Lung microvascular endothelial cell (primary cell): ENCODE measurements around the gene TAAR1. TPM values are rescaled to one million over a fixed set of nuclear protein-coding genes. Genes with fewer than 3 reads are reported as not detected.
"Not testable (repeated sequence)": the region's sequence is repeated elsewhere in the genome, so short reads cannot be mapped to it uniquely, and the experiment has no call there.

Source experiments
- DNase-seq, 2 donors: peaks; one replicate each; pipeline versions ENCODE4 v3.0.0 to v3.0.0-alpha.2; 2010; ENCODE audit warnings: low read depth in 2 of 2
- total RNA-seq: library from RNA; depleted of rRNA; stranded (reverse); fragments of >200 nt; gene quantifications from 2 replicates; pipeline ENCODE4 v1.2.1, GENCODE V29; 2014

Gene TAAR1, protein sequence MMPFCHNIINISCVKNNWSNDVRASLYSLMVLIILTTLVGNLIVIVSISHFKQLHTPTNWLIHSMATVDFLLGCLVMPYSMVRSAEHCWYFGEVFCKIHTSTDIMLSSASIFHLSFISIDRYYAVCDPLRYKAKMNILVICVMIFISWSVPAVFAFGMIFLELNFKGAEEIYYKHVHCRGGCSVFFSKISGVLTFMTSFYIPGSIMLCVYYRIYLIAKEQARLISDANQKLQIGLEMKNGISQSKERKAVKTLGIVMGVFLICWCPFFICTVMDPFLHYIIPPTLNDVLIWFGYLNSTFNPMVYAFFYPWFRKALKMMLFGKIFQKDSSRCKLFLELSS
- total RNA-seq = not detected in 2 replicates

DNA sequence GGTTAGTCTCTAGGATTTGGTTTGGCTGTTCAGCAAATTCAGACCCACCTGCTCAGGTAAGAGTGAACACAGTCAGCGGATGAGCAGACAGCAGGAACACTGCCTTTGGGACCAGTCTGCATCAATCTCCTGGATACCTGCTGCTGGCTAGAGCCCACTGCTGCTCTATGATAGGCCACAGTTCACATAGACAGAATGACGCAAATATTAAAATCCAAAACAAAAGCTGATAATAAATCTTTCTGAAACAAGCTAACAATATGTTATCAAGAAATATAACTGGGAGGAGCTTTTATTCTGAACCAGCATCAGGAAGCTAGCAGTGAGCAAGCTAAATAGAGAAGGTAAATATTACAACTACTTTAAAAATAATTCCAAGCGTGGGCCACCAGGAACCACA is at the start of gene TAAR1:
Gene TAAR1 (minus strand): TSS at position 101 of the 400 bp plus-strand sequence. CDS start 13,179 bp downstream, outside the sequence.
- no peak for DNase-seq

DNA sequence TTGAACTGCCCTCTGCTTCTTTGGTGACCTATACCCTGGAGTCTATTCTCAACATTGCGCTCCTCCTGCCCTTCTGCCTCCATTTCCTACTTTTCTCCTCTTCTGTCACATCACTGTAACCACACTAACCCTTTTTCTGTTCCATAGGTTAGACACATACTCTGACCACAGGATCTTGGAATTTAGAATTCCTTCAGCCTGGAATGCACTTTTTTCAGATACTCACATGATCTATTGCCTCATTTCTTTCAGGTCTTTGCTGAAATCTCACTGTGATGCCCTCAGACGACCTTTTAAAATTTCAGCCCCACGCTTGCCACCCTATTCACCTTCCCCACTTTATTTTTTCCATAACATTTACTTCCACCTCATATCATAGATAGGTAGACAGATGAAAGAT is 49.8 kb upstream of the TAAR1 start:
- DNase-seq = no peak

DNA sequence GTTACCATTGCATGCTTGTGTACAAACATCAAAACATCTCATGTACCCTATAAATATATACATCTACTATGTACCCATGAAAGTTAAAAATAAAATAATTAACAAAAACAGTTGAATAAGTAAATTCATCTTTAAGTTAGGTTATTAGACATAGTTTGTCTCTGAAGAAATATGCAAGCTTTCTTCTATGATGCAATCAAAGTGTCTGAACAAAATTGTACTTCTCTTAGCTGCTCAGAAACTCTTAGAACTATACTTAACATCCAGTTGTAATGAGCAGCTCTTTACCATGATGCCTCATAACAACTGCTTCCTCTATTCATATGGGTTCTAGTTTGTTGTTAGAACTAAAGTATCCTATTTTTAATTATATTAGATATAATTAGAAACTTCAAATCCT is 49.0 kb upstream of the TAAR1 start:
- DNase-seq = no peak

DNA sequence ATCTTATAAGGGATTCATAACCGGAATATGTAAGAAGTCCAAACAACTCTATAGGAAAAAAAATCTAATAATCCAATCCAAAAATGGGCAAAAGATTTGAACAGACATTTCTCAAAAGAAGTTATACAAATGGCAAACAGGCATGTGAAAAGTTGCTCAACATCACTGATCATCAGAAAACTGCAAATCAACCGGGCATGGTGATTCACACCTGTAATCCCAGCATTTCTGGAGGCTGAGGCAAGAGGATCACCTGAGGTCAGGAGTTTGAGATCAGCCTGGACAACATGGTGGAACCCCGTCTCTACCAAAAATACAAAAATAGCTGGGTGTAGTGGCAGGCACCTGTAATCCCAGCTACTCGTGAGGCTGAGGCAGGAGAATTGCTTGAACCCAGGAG is 47.8 kb upstream of the TAAR1 start:
- not testable (repeated sequence) for DNase-seq

DNA sequence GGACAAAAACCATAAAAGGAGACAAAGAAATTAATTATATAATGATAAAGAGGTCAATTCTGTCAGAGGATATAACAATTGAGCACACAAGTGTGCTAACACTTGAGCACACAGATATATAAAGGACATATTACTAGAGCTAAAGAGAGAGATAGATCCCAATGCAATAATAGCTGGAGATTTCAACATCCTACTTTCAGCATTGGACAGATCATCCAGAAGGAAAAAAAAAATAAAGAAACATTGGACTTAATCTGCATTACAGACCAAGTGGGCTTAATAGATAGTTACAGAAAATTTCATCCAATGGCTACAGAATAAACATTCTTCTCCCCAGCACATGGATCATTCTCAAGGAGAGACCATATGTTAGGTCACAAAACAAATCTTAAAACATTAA is 45.0 kb upstream of the TAAR1 start:
- DNase-seq = no peak

DNA sequence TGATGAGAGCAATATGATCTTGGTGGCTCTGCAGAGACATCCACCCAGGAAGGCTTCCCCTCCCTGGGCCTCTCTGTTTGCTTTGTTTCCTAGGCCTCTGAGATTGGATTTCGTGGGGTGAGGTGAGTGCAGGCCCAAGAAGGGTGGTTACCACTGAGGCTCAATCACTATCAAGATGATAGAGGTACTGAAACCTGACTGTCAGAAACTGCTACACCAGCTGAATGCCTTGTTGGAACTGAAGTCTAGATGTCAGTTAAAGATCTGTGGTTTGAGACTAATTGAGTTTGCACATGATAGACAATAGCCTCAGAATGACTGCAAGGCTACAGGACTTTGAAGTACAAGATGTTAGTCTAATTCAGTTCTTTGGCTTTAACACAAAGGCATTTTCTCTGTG is 39.6 kb upstream of the TAAR1 start:
- no peak for DNase-seq

DNA sequence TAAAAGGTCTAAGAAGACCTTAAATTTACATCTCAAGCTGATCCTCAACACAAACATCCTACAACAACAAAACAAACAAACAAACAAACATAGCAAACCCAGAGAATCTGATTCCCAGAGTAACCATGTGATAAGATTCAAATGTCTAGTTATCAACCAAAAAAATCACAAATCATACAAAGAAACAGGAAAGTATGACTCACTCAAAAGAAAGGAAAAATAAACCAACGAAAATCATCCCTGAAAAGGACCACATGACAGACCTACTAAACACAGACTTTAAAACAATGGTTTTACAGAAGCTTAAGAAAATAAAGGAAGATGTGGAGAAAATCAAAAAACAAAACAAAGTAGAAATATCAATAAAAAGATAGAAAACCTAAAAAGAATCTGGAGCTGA is 36.8 kb upstream of the TAAR1 start:
- DNase-seq = peak; percentile 27 to 60

DNA sequence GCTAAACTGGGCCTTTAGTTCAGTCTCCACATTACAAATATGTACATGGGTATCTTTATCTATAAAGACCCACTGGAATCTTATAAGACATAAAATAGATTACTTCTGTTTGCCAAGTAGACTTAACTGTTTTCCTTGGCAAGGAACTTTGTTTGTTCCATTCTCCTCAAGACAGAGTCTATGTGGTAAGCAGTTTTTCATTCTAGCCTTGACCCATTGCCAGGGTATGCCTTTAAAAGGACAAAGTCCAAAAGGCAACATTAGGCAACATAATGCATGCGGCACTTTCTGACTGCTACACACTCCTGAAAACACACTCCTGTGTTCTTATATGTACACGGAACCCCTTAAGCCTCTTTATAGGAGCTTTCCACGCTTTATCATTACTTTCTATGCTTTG is 34.5 kb upstream of the TAAR1 start:
- no peak for DNase-seq

DNA sequence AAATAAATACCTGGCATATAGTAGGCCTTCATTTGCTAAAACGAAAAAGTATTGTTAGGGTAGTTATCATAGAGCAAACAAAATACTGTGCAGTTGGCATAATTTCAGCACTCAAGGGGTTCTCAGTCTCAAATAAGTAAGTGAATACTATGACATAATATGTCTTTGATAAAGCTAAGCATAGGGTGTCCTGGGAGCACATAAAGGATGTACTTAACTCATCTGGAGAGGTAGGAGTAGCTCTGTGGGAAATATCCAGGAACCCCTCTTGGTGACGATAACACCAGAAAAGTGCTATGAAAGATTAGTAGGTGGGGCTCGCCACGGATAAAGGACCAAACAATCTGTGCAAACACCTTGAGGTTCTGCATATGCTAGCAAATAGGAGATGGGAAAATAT is 31.7 kb upstream of the TAAR1 start:
- DNase-seq = no peak

DNA sequence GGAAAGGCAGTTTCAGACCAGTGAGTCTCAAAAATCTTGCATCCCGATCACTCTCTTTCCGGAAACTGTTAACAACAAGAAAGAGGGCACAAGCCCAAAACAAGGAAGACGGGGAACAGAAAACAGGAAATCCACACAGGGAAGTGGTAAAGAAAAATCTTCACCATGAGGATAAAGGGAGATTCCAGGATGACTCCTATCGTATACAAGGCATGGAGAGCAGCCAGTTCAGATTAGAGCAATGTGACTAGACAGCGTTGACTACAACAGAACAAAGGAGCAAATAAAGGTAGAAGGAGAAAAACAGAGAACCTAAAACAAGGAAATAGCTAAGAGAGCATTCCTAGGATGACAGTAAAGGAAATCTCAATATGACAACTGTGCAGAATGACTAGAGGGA is 28.3 kb upstream of the TAAR1 start:
- peak; percentile 6 to 63 for DNase-seq

DNA sequence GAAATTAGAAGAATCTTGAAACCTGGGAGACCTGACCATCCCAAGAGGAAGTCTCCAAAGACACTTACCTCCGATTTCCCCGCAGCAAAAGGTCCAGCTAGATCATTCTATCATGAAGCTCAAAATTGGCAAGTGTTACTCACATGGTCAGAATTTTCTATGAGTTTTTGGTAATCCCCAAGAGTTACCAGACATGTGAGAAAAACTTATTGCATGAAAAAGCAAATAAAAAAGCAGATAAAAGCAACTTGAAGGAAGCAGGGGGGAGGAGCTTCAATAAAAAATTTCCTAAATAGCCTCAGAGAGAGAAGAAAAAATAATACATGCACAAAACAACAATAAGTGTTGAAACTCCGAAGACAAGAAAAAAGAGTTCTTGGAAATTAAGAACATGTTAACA is 27.5 kb upstream of the TAAR1 start:
- no peak for DNase-seq

DNA sequence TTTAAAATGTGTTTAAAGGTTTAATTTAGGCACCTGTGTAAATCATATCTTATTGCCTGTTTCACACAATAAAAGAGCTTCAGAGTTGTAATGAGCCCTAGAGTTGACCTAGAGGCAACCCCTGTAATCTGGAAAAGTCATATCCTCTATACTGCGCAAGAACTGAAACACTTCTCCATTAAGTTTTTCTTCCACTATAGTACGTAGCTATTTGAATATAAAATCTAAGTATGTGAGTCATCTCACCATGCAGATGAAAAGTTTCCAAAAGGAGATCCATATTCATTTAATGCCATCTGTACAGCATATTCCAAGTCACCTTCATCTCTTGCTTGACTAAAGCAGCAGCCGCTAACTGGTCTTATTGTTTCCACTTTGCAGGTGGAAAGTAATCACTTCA is 26.0 kb upstream of the TAAR1 start:
- no peak for DNase-seq

DNA sequence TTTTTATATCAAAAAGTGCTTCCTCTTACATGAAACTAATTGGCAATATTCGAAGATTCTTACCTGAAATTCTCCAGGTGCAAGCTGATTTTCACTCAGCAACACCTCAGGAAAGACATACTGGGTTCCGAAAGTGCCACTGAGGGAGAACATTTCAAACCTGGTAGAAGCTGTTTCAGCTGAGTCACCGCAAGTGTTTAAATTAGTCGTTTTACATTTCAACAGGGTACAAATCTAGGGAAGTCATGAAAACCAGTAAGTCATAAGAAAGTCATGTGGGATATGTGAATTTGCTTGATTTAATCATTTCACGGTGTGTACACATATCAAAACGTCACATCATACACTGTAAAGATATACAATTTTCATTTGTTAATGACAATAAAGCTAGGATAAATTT is 25.3 kb upstream of the TAAR1 start:
- DNase-seq = no peak

DNA sequence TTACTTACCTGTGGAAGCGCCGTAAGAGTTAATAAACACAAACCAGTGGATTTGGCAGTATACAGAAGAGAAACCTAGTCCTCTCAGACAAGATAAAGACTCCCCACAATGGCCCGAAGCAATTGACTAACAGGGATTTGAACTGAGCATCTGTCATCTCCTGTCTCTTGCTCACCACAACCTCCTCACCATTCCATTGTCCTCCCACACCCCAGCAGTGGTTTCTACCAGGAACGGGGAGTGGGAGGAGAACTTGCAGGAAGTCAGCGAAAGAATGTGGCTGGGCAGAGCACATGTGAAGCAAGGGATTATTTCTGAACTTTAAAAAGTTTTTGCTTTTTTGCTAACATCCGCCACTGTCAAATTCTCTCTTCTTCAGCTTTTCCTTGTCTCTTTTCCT is 24.6 kb upstream of the TAAR1 start:
- DNase-seq = peak; percentile 2 to 6

DNA sequence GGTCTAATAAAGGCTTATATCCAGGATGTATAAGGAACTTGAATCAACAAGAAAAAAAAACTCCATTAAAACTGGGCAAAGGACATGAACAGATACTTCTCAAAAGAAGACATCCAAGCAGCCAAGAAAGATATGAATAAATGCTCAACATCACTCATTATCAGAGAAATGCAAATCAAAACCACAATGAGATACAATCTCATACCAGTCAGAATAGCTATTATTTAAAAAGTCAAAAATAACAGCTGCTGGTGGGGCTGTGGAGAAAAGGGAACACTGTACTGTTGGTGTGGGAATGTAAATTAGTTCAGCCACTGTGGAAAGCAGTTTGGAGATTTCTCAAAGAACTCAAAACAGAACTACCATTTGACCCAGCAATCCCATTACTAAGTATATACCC is 20.1 kb upstream of the TAAR1 start:
- DNase-seq = not testable (repeated sequence)

DNA sequence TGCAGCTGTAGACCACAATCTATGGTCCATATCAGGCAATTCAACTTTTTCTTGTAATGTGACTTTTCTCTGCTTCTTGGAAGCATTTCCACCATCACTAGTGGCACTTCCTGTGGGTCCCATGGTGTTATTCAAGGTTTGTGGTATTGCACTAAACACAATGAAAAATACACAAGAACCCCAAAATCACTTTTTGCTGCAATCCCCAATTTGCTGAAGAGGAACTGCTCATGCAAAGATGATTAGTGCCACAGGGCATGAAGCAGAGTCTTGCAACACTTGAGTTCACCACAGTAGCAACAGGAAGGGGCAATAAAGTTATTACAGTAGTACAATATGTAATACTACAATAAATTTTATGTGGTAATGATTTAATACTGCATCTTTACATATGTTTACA is 16.8 kb upstream of the TAAR1 start:
- DNase-seq = no peak

DNA sequence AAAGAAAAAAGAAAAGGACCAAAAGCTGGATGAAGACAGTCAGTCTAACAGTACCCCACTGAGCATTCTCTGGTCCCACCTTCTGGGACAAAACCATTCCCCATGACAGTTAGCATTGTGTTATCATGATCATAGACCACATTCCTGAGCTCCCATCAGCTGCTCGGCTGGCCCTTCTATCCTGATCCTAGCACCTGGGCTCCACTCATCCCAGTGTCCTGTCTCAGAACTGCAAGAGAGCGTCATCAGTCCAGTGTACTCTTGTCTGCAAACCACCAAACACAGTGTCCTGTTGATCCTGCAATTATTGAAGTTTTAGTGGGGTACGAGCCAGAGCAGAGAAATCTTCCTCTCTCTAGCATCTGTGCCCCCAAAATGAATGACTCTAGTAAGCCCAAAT is 16.0 kb upstream of the TAAR1 start:
- DNase-seq = no peak

DNA sequence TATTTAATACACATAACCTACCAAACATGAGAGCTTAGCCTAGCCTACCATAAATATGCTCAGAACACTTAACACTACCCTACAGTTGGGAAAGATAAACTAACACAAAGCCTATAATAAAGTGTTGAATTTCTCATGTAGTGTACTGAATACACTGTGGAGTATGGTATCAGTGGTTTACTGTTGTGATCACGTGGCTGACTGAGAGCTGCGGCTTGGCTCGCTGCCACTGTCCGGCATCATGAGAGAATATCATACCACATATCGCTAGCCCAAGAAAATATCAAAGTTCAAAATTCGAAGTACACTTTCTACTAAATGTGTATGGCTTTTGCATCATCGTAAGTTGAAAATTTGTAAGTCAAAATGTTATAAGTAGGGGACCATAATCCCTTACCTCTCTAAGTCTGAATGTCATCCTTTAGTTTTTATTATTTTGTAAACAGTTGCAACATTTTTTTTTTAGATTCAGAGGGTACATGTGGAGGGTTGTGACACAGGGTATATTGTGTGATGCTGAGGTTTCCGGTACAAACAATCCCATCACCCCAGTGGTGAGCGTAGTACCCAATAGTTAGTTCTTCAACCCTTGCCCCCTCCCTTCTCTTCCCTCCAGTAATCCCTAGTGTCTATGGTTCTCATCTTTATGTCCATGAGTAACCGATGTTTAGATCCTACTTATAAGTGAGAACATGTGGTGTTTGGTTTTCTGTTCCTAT is 14.6 kb upstream of the TAAR1 start:
- DNase-seq = peak in 1 of 2 donors; percentile 19

DNA sequence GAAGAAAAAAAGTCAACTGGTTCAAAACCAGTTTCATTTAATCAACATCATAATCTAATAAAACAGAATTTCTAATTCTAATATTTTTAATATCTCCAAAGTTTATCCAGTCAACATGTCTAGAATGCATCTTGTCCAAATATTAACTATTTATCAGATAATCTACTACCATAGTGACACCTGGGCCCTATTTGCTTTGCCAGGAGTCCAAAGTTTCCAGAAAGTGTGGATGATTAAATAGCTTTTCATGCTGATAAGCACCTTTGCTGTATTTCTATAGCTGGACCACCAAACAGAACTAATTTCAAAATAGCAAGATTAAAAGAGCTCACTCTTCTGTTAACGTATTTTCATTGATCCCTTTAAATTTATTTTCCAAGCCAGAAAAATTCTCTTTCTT is 12.3 kb upstream of the TAAR1 start:
- no peak for DNase-seq

DNA sequence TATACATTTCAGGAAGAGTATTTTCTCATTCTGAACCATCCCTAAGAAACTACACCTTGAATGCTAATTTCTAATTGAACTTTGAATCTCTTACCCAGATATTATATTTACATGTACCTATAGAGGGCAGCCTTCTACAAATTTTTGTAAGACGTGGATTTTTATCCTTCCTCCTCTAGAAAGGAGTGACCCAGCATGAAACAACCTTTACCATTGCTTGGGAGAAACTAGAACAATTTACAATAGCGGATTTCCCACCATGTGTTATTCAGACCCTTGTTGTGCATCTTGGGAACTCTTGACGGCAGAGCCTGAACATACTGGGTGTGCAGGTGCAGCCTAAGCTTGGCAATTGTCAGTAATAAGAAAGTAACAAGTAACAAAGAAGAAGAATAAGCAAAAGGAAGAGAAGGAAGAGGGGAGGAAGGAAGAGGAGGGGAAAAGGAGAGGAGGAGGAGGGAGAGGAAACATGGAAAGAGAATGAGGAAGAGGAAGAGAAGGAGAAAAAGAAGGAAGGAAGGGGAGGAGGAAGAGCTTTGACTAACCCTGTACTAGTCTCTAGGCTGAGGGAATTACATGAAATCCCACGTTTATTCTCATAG is 10.8 kb upstream of the TAAR1 start:
- DNase-seq = peak; percentile 33 to 59

DNA sequence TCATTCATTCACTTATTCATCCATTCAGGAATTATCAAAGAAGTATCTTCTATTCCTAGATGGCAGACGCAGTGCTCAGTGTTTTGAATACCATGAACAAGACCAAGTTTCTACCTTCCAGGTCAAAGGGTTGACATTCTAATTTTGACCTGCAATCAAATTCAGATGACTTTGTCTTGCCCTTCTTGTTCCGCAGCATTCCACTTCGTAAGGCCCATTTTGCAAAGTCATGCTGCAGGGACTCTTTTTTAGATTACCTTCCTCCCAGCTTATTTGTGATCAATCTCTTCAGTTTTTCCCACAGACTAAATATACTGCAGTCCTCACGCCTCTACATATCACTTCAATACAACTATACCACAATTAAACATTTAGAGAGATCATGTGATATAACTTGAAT is 7.1 kb upstream of the TAAR1 start:
- no peak for DNase-seq

DNA sequence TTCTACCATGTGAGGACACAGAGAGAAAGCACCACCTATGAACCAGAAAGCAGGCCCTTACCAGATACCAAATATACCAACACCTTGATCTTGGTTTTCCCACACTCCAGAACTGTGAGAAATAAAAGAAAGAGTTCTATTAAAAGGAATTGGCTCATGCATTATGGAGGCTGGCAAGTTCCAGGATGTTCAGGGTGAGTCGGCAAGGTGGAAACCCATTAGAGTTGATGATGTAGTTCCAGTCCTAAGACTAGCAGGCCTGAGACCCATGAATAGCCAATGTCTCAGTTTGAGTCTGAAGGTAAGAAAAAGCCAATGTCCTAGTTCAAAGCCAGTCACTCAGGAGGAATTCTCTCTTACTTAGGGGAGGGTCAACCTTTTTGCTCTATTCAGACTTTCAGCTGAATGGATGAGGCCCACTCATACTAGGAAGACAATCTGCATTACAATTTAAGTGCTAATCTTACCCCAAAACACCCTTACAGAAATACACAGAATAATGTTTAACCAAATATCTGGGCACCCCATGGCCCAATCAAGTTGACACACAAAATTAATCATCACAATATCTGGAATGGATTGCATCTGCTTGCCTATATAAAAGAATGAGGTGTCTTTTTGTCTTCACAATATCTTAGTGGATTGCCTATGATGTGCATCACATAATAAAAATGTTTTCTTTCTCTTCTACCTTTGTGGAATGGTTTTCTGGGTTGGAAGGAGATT is 5.5 kb upstream of the TAAR1 start:
- DNase-seq = no peak
